ENCODE measurements around the gene GDF10. TPM values are rescaled to one million over a fixed set of nuclear protein-coding genes. Genes with fewer than 3 reads are reported as not detected.

Gene GDF10
- polyA plus RNA-seq, 1 donor (not counting 4 experiments of a cell fraction or from before 2014, with no cell fraction given), result not detected

GRCh38 chr10:47315421-47315820 is 15.4 kb downstream of the GDF10 start:
- Histone ChIP-seq H3K36me3 (ENCODE audit: control insufficient read depth in 2 of 2, extremely low read depth in 1 of 2, insufficient read depth in 2 of 2, low read length in 2 of 2) (no peaks in the 10 kb centered on the region), H3K4me1 (ENCODE audit: control insufficient read depth, extremely low read depth, insufficient read depth, low read length) (peaks cover 10% of the 10 kb centered on the region), H3K9me3 (ENCODE audit: control insufficient read depth, low read depth, low read length) (no peaks in the 10 kb centered on the region), H4K20me1 (ENCODE audit: control insufficient read depth, extremely low read depth, insufficient read depth, low read length) (no peaks in the 10 kb centered on the region), H3K79me2 (ENCODE audit: control insufficient read depth, insufficient read depth, low read length) (no peaks in the 10 kb centered on the region), H3K27me3 (ENCODE audit: control insufficient read depth, extremely low read depth, insufficient read depth, low read length) (peaks cover 8% of the 10 kb centered on the region), H3K4me2 (ENCODE audit: control insufficient read depth, extremely low read depth, insufficient read depth, low read depth, low read length) (no peak overlapping the region), H3K27ac (ENCODE audit: control insufficient read depth, insufficient read depth, low read length) (no peak overlapping the region), H3K9me1 (ENCODE audit: control insufficient read depth, extremely low read depth, insufficient read depth, low read length) (no peaks in the 10 kb centered on the region), H3K4me3 (ENCODE audit: control insufficient read depth in 2 of 3, extremely low read depth in 1 of 3, insufficient read depth in 2 of 3, low read depth in 1 of 3, low read length in 3 of 3) (no peak overlapping the region), H3K9ac (ENCODE audit: control insufficient read depth, extremely low read depth, insufficient read depth, low read length) (no peak overlapping the region), H2AFZ (ENCODE audit: control insufficient read depth, low read length) (no peak overlapping the region)
- DNase-seq (ENCODE audit: low read depth, low spot score) (no peak), FAIRE-seq (no peak)
- TF ChIP-seq CTCF (optimal IDR thresholded peaks at IDR 0.05 in 1 of 3, IDR thresholded peaks at IDR 0.05 in 1 of 3, conservative IDR thresholded peaks at IDR 0.05 in 1 of 3; ENCODE audit: extremely low read depth in 1 of 3, insufficient read depth in 2 of 3, low read length in 3 of 3), result no peak
- no peak for TF ChIP-seq EZH2 (IDR thresholded peaks at IDR 0.05; ENCODE audit: low read length)
- dilution Hi-C loops (cut with MboI; ENCODE audit: extremely low pct_ligation_motif_present, low sequenced_read_pairs), result no loop called here

- DNase-seq (ENCODE audit: low read depth, low spot score) (no peak), FAIRE-seq (no peak)
- H3K36me3 ChIP-seq (ENCODE audit: control insufficient read depth in 2 of 2, extremely low read depth in 1 of 2, insufficient read depth in 2 of 2, low read length in 2 of 2), result no peaks in the 10 kb centered on the region
- H3K9me1 ChIP-seq (ENCODE audit: control insufficient read depth, extremely low read depth, insufficient read depth, low read length), result no peaks in the 10 kb centered on the region
- H3K4me1 ChIP-seq (ENCODE audit: control insufficient read depth, extremely low read depth, insufficient read depth, low read length), result peaks cover 10% of the 10 kb centered on the region
- H4K20me1 ChIP-seq (ENCODE audit: control insufficient read depth, extremely low read depth, insufficient read depth, low read length), result no peaks in the 10 kb centered on the region
- no peak overlapping the region for H3K4me2 ChIP-seq (ENCODE audit: control insufficient read depth, extremely low read depth, insufficient read depth, low read depth, low read length)
- H2AFZ ChIP-seq (ENCODE audit: control insufficient read depth, low read length), result no peak overlapping the region
- dilution Hi-C loops (cut with MboI; ENCODE audit: extremely low pct_ligation_motif_present, low sequenced_read_pairs), result no loop called here
- H3K27me3 ChIP-seq (ENCODE audit: control insufficient read depth, extremely low read depth, insufficient read depth, low read length), result peaks cover under 1% of the 10 kb centered on the region
- H3K9me3 ChIP-seq (ENCODE audit: control insufficient read depth, low read depth, low read length), result no peaks in the 10 kb centered on the region
- no peaks in the 10 kb centered on the region for H3K79me2 ChIP-seq (ENCODE audit: control insufficient read depth, insufficient read depth, low read length)
- TF ChIP-seq CTCF (optimal IDR thresholded peaks at IDR 0.05 in 1 of 3, IDR thresholded peaks at IDR 0.05 in 1 of 3, conservative IDR thresholded peaks at IDR 0.05 in 1 of 3; ENCODE audit: extremely low read depth in 1 of 3, insufficient read depth in 2 of 3, low read length in 3 of 3) (no peak), EZH2 (IDR thresholded peaks at IDR 0.05; ENCODE audit: low read length) (no peak)
- H3K27ac ChIP-seq (ENCODE audit: control insufficient read depth, insufficient read depth, low read length), result no peak overlapping the region
- H3K4me3 ChIP-seq (ENCODE audit: control insufficient read depth in 2 of 3, extremely low read depth in 1 of 3, insufficient read depth in 2 of 3, low read depth in 1 of 3, low read length in 3 of 3), result no peak overlapping the region
- no peak overlapping the region for H3K9ac ChIP-seq (ENCODE audit: control insufficient read depth, extremely low read depth, insufficient read depth, low read length)
These were observed 16.1 kb downstream of the GDF10 start for GRCh38 chr10:47316131-47316530.

Data from keratinocyte (primary cell).